ENCODE data around the gene GHSR. TPM values are rescaled to one million over a fixed set of nuclear protein-coding genes. Genes with fewer than 3 reads are reported as not detected.

The GHSR gene
- total RNA-seq, result not detected in 2 replicates

GRCh38 chr3:172447611-172448579 lies at the start of gene GHSR:
Gene GHSR (minus strand): TSS chr3:172448456. CDS start chr3:172448413, 43 bp downstream.

Other genes starting within 250 kb of the GHSR start
- gene TNFSF10, start 75.0 kb upstream of the GHSR start, total RNA-seq, result 18.3 and 20.2 TPM in 2 replicates

Measured in mammary microvascular endothelial cell (primary cell).